SU-DHL-6 (cell line): ENCODE measurements around the gene CD1B.

Experiments
- H2AFZ ChIP-seq: fragments of 200-600 bp; sonication (generic); 2 replicates; pipeline ENCODE4 v1.6.1; 2014; ENCODE audit warnings: low read depth, mild to moderate bottlenecking, moderate library complexity, mixed read lengths, antibody characterized with exemption, low read length; ENCODE audit not compliant: severe bottlenecking
- H3F3A ChIP-seq: fragments of 200-600 bp; shearing (Covaris generic); 2 replicates; pipeline ENCODE4 v1.6.0; 2016; ENCODE audit warnings: antibody characterized with exemption, mild to moderate bottlenecking; ENCODE audit not compliant: insufficient read depth
- H3K27ac ChIP-seq: fragments of 200-600 bp; sonication (generic); 2 replicates; pipeline ENCODE4 v1.5.1; 2016; ENCODE audit warnings: low read depth, mild to moderate bottlenecking, low read length, moderate library complexity, mixed read lengths
- H3K27me3 ChIP-seq: fragments of 200-600 bp; sonication (generic), shearing (Covaris generic); 2 replicates; pipeline ENCODE4 v1.6.0; 2014; ENCODE audit warnings: mild to moderate bottlenecking, low read length
- H3K36me3 ChIP-seq: fragments of 200-600 bp; sonication (generic); 2 replicates; pipeline ENCODE4 v1.6.1; 2014; ENCODE audit warnings: mild to moderate bottlenecking, low read length, mixed read lengths
- H3K4me2 ChIP-seq: fragments of 300-600, 200-600 bp; shearing (Covaris generic), sonication (generic); 2 replicates; pipeline ENCODE4 v1.6.0; 2014; ENCODE audit warnings: low read length, low read depth, mild to moderate bottlenecking; ENCODE audit not compliant: poor library complexity, severe bottlenecking
- H3K4me3 ChIP-seq: fragments of 200-600 bp; sonication (generic); 2 replicates; pipeline ENCODE4 v1.5.1; 2014; ENCODE audit warnings: antibody characterized with exemption, low read length, mild to moderate bottlenecking, mixed read lengths; ENCODE audit not compliant: insufficient read depth, poor library complexity, severe bottlenecking
- H3K79me2 ChIP-seq: fragments of 200-600 bp; sonication (generic); 2 replicates; pipeline ENCODE4 v1.6.1; 2014; ENCODE audit warnings: mild to moderate bottlenecking, low read length, moderate library complexity; ENCODE audit not compliant: insufficient read depth
- H3K9ac ChIP-seq: fragments of 200-600 bp; sonication (generic); 2 replicates; pipeline ENCODE4 v1.7.0; 2014; ENCODE audit warnings: mild to moderate bottlenecking, low read length
- H3K9me2 ChIP-seq: fragments of 200-600 bp; sonication (generic); replicated peaks from 2 replicates; pipeline ENCODE4 v1.6.1; 2014; ENCODE audit warnings: low read length; ENCODE audit not compliant: insufficient read depth
- H3K9me3 ChIP-seq: fragments of 200-600 bp; sonication (generic); 2 replicates; pipeline ENCODE4 v1.6.1; 2014; ENCODE audit warnings: low read length, mixed read lengths; ENCODE audit not compliant: insufficient read depth
- H4K20me1 ChIP-seq: fragments of 200-600 bp; sonication (generic); 2 replicates; pipeline ENCODE4 v1.6.1; 2014; ENCODE audit warnings: low read depth, mild to moderate bottlenecking, antibody characterized with exemption, low read length, moderate library complexity, mixed read lengths
- CTCF ChIP-seq: fragments of 200-600 bp; sonication (generic); IDR thresholded peaks from one replicate; pipeline ENCODE4 v1.5.1; 2017; ENCODE audit warnings: antibody characterized with exemption, mild to moderate bottlenecking, low read length, moderate library complexity; ENCODE audit not compliant: insufficient read depth, poor library complexity, severe bottlenecking
- EZH2phosphoT487 ChIP-seq: fragments of 200-600 bp; sonication (generic), shearing (Covaris generic); conservative IDR thresholded peaks from 2 replicates; pipeline ENCODE4 v1.6.1; 2018; ENCODE audit warnings: mild to moderate bottlenecking, antibody characterized with exemption, low read length, moderate library complexity, mixed read lengths

CD1B gene

GRCh38 chr1:158331106-158331425, 265 bp downstream of the CD1B start:
- Histone ChIP-seq H3K79me2 (no peaks in the 10 kb centered on the region), H3K9ac (no peak overlapping the region), H2AFZ (no peak overlapping the region), H3K27me3 (no peaks in the 10 kb centered on the region), H3K4me2 (no peak overlapping the region), H3K36me3 (no peaks in the 10 kb centered on the region), H3K9me2 (no peaks in the 10 kb centered on the region), H3F3A (no peaks in the 10 kb centered on the region), H3K4me3 (no peak overlapping the region), H3K27ac (no peak overlapping the region), H4K20me1 (no peaks in the 10 kb centered on the region), H3K9me3 (no peaks in the 10 kb centered on the region)
- TF ChIP-seq CTCF, result no peak
- TF ChIP-seq EZH2phosphoT487, result no peak

GRCh38 chr1:158330391-158331105, 783 bp downstream of the CD1B start:
- no peak for TF ChIP-seq CTCF
- TF ChIP-seq EZH2phosphoT487, result no peak
- Histone ChIP-seq H3K9me2 (no peaks in the 10 kb centered on the region), H3K4me3 (no peak overlapping the region), H3K27ac (no peak overlapping the region), H3K9ac (no peak overlapping the region), H4K20me1 (no peaks in the 10 kb centered on the region), H3F3A (no peaks in the 10 kb centered on the region), H3K4me2 (no peak overlapping the region), H3K27me3 (no peaks in the 10 kb centered on the region), H3K36me3 (no peaks in the 10 kb centered on the region), H3K79me2 (no peaks in the 10 kb centered on the region), H2AFZ (no peak overlapping the region), H3K9me3 (no peaks in the 10 kb centered on the region)

GRCh38 chr1:158329733-158330132, 1.6 kb downstream of the CD1B start:
- no peak overlapping the region for H3K4me3 ChIP-seq
- H3K79me2 ChIP-seq, result no peaks in the 10 kb centered on the region
- no peaks in the 10 kb centered on the region for H3K9me3 ChIP-seq
- H3F3A ChIP-seq, result no peaks in the 10 kb centered on the region
- H4K20me1 ChIP-seq, result no peaks in the 10 kb centered on the region
- no peaks in the 10 kb centered on the region for H3K36me3 ChIP-seq
- H3K9me2 ChIP-seq, result no peaks in the 10 kb centered on the region
- H3K9ac ChIP-seq, result no peak overlapping the region
- no peak overlapping the region for H3K27ac ChIP-seq
- no peak overlapping the region for H3K4me2 ChIP-seq
- no peak overlapping the region for H2AFZ ChIP-seq
- TF ChIP-seq EZH2phosphoT487, result no peak
- TF ChIP-seq CTCF, result peak; percentile 60
- H3K27me3 ChIP-seq, result no peaks in the 10 kb centered on the region
